ENCODE data around the gene ST6GAL2. TPM values are rescaled to one million over a fixed set of nuclear protein-coding genes. Genes with fewer than 3 reads are reported as not detected.

ST6GAL2 gene
- total RNA-seq, 1 experiment from 2014 or later: 11.0 TPM

- DNase-seq (ENCODE audit: low spot score): no peak
- ChIA-PET POLR2A (no interaction called here), CTCF (interaction anchor here (1.1 kb wide), 1 partner anchor 11 kb away, joined by 3 read pairs; no protein-coding TSS in a partner anchor)
- ATAC-seq: peak; percentile 48
- Mint-ChIP-seq H3K9me3 (peaks cover 26% of the 10 kb centered on the region), H3K27ac (no peak overlapping the region), H3K4me3 (no peak overlapping the region), H3K4me1 (peaks cover 30% of the 10 kb centered on the region), H3K27me3 (ENCODE audit: low read depth) (no peaks in the 10 kb centered on the region), H3K36me3 (peaks cover 19% of the 10 kb centered on the region)
- TF ChIP-seq ZNF512 (CRISPR knock-in tag; IDR thresholded peaks at IDR 0.05; ENCODE audit: borderline replicate concordance) (no peak), EMX1 (CRISPR knock-in tag; IDR thresholded peaks at IDR 0.05) (no peak), NR3C1 (CRISPR knock-in tag; conservative IDR thresholded peaks at IDR 0.05; ENCODE audit: low read depth) (no peak), GTF2I (CRISPR knock-in tag; conservative IDR thresholded peaks at IDR 0.05) (no peak), TEAD4 (CRISPR knock-in tag; IDR thresholded peaks at IDR 0.05) (no peak), USF2 (CRISPR knock-in tag; IDR thresholded peaks at IDR 0.05) (no peak), ZMAT4 (CRISPR knock-in tag; IDR thresholded peaks at IDR 0.05) (no peak), MXD4 (CRISPR knock-in tag; IDR thresholded peaks at IDR 0.05; ENCODE audit: borderline replicate concordance) (no peak), MAX (CRISPR knock-in tag; IDR thresholded peaks at IDR 0.05) (no peak), GRHL2 (CRISPR knock-in tag; IDR thresholded peaks at IDR 0.05; ENCODE audit: insufficient replicate concordance, severe bottlenecking) (no peak), SMAD3 (CRISPR knock-in tag; IDR thresholded peaks at IDR 0.05; ENCODE audit: borderline replicate concordance) (no peak), ZNF138 (CRISPR knock-in tag; conservative IDR thresholded peaks at IDR 0.05) (no peak), ZNF219 (CRISPR knock-in tag; IDR thresholded peaks at IDR 0.05; ENCODE audit: borderline replicate concordance) (no peak), ELF4 (CRISPR knock-in tag; IDR thresholded peaks at IDR 0.05; ENCODE audit: low read depth) (no peak), JUN (CRISPR knock-in tag; IDR thresholded peaks at IDR 0.05) (no peak)
Measured at GRCh38 chr2:106859498-106859897, 26.5 kb downstream of the ST6GAL2 start.

GRCh38 chr2:106858810-106859209 lies 27.2 kb downstream of the ST6GAL2 start:
- Mint-ChIP-seq H3K9me3 (peaks cover 26% of the 10 kb centered on the region), H3K4me3 (no peak overlapping the region), H3K27ac (no peak overlapping the region), H3K27me3 (ENCODE audit: low read depth) (no peaks in the 10 kb centered on the region), H3K4me1 (peaks cover 29% of the 10 kb centered on the region), H3K36me3 (peaks cover 19% of the 10 kb centered on the region)
- POLR2A ChIA-PET: no interaction called here
- CTCF ChIA-PET: no interaction called here
- no peak for ATAC-seq
- DNase-seq (ENCODE audit: low spot score): no peak
- TF ChIP-seq MYBL2 (CRISPR knock-in tag; IDR thresholded peaks at IDR 0.05) (no peak), ATF2 (CRISPR knock-in tag; IDR thresholded peaks at IDR 0.05; ENCODE audit: borderline replicate concordance, low read depth) (no peak), GABPB1 (CRISPR knock-in tag; IDR thresholded peaks at IDR 0.05) (no peak), ZNF219 (CRISPR knock-in tag; IDR thresholded peaks at IDR 0.05; ENCODE audit: borderline replicate concordance) (no peak), AR (CRISPR knock-in tag; IDR thresholded peaks at IDR 0.05) (no peak), SOX15 (CRISPR knock-in tag; IDR thresholded peaks at IDR 0.05) (no peak), STAT6 (CRISPR knock-in tag; conservative IDR thresholded peaks at IDR 0.05; ENCODE audit: low read depth) (no peak), E2F1 (CRISPR knock-in tag; IDR thresholded peaks at IDR 0.05) (no peak), ERG (CRISPR knock-in tag; IDR thresholded peaks at IDR 0.05) (no peak), GRHL2 (CRISPR knock-in tag; IDR thresholded peaks at IDR 0.05; ENCODE audit: insufficient replicate concordance, severe bottlenecking) (no peak)

Data from WTC11 (cell line).